SIG-M5 (cell line): Measurements from ENCODE around the gene LENG1.
"Not testable (repeated sequence)": the region's sequence is repeated elsewhere in the genome, so short reads cannot be mapped to it uniquely, and the experiment has no call there.

ENCODE experiments used
- DNase-seq: peaks from one replicate; lab custom pipeline; 2025; lab: John Stamatoyannopoulos, UW

Gene LENG1

DNA sequence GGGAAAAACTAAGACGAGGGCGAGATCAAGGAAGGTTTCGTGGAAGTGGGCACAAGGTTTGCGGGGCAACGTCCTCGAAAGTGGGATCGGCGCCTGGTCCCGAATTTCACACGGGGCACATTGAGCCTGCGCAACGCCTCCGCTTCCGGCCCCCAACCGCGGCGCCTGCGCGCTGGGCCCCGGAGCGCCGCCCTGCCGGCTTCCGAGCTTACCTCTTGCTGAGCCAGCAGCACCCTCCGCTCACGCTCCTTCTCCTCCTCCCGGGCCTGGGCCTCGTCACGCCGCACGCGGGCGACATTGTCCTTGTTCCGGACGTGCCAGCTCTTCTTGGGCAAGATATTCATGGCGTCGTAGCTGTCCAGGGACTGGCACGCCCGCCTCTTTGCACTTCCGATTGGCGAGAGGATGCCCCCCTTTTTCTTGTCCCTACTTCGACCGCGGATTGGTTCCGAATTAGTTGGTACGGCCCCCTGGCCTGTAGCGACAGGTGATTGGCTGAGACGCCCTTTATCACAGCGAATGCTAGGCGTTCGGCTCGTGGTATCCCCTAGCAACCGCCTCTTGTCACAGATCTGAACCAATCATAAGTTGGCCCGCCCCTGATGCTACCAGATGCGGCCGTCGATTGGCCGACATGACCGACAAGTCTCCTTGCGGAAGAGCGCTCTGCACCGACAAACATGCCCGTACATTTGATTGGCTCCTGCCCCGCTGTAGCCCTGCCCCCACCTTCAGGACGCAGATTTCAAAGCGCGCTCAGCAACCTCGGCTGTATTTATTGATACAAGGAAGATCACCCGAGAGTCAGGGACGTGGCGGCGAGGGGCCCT, at the start of gene LENG1:
TSS of gene LENG1 (minus strand) at position 370 of the 830 bp plus-strand sequence. CDS start at position 344, 26 bp downstream.
- peak; percentile 99 for DNase-seq

- DNase-seq = no peak
Measured at GRCh38 chr19:54208784-54209057, 49.2 kb upstream of the LENG1 start.

DNA sequence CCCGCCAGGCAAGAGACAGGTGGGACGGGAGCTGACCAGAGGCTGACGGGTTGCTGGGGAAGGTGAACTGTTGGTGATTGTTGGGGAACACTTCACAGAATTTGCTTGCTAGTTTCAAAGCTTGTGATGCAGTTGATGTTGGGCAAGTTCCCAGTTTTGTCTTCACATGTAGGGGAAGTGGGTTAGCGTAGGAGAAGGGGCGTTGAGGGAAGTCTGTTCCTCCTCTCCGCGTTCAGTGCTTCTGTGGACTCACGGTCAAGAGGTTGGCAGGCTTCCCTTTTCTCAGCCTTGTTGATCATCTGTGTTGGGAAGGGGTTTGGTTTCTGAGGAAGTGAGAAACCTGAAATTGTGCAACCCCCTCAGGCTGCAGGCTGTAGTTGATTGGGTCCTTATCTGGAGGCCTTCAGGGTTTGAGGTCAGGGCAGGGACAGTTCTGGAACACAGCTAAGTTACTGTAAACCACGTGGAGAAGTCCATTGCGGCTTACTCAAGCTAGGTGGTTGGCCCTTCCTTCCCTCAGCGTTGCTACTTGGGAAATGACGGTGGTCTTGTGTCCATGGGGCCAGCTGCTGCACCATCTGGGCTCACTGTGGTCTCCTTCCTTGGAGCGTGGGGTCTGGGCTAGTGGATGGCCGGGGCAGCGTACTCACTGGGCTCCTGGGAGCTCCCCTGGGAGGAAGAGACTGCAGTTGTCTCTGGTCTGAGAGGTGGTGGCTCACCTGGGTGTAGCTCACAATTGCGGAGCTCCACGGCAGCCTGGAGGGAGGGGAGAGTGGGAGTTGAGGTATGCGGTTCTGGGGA, 48.7 kb upstream of the LENG1 start:
- DNase-seq = peak; percentile 99

GRCh38 chr19:54207676-54207982, 48.1 kb upstream of the LENG1 start:
- no peak for DNase-seq

- not testable (repeated sequence) for DNase-seq
Measured at GRCh38 chr19:54207193-54207592, 47.7 kb upstream of the LENG1 start.

DNA sequence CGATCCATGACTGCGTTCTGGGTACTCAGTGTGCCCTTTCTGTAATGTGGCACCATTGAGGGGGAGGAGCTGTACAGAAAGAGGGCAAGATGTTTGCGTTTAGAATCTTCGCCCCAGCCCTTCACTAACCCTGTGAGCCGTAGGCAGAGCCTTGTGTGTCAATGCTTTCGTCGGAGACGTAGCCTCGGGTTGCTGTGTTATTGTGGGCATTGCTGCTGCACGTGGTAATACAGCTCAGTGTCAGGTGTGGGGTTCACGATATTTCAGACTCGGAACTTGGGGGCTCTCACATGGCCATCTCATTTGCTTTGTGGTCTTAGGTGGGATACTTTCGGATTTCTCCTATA, 47.3 kb upstream of the LENG1 start:
- DNase-seq = no peak

GRCh38 chr19:54206030-54206830, 46.7 kb upstream of the LENG1 start:
- DNase-seq = no peak

DNA sequence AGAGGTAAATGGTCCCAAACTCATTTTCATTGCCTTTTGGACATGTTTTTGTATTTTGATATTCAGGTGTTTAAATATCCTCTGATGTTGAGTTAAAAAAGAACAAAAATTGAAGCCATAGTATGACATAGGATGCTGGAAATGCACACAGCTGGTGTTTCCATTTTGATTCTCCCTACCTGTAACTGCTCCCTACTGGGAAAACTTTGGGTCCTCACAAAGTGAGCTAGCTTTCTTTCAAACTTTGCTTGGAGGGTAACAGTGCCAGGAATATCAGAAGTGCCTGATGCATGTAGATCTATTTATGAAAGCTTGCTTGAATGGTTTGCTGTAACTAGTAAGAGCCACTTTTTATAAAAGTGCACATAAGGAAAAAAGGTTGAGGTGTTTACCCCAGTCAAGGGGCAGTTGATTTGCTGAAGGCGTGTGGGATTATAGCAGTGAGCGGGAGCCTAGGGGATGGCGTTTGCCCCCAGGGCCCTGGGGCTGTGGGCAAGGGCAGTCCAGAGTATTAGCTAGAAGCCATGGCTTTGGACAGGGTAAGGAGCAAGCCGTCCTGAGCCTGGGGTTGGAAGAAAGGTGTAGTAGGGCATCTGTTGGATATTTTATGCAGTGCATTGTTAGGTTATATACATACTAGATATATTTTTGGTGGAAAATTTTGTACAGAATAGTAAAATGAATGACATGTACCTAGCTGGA, 45.4 kb upstream of the LENG1 start:
- DNase-seq = no peak

GRCh38 chr19:54203151-54203611, 43.7 kb upstream of the LENG1 start:
- DNase-seq = no peak

GRCh38 chr19:54201980-54202379, 42.5 kb upstream of the LENG1 start:
- DNase-seq = no peak

DNA sequence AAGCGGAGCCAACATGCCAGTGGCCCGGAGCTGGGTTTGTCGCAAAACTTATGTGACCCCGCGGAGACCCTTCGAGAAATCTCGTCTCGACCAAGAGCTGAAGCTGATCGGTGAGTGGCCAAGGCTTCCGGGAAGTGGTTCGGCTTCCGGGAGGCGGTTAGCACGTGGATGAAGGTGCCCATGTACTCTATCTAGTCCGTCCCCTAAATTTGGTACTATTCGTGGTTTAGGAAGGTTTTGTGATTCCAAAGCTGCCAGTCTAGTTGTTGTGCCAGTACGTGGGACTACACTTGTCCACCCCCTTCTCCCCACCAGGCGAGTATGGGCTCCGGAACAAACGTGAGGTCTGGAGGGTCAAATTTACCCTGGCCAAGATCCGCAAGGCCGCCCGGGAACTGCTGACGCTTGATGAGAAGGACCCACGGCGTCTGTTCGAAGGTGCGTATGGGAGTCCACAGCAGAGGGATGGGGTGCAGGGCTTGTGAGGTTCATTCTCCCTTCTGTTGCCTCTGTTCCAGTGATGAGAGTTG, 41.7 kb upstream of the LENG1 start:
- DNase-seq = no peak

DNA sequence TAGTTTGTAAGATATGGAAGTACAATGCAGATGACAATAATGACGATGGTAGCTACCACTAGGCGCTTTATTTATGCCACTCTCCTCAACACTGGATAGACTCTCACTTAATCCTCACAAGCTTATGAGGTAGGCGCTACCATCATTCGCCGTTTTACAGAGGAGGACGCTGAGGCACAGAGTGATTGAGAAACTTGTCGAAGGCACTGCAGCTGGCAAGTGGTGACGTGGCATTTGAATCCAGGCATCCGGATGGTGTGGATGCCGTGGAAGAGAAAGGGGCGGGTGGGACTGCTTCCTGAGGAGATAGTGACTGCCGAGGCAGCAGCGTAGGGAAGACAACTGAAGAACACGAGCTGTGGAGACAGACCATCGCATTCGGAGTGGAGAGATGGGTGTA, 39.9 kb upstream of the LENG1 start:
- DNase-seq = no peak

GRCh38 chr19:54197121-54197520, 37.6 kb upstream of the LENG1 start:
- no peak for DNase-seq

- DNase-seq = no peak
Measured at GRCh38 chr19:54196536-54196935, 37.0 kb upstream of the LENG1 start.

DNA sequence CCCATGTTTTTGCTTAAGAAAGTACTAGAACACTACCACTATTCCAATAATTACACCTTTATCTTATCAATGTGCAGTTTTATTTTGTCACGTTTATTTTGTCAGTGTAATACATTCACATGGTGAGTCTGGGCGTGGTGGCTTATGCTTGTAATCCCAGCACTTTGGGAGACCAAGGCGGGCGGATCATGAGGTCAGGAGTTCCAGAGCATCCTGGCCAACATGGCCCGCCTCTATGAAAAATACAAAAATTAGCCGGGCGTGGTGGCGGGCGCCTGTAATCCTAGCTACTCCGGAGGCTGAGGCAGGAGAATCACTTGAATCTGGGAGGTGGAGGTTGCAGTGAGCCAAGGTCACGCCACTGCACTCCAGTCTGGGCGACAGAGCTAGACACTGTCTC, 34.9 kb upstream of the LENG1 start:
- DNase-seq = not testable (repeated sequence)

GRCh38 chr19:54193011-54193410, 33.5 kb upstream of the LENG1 start:
- no peak for DNase-seq

- no peak for DNase-seq
Measured at GRCh38 chr19:54191811-54192453, 32.4 kb upstream of the LENG1 start.

DNA sequence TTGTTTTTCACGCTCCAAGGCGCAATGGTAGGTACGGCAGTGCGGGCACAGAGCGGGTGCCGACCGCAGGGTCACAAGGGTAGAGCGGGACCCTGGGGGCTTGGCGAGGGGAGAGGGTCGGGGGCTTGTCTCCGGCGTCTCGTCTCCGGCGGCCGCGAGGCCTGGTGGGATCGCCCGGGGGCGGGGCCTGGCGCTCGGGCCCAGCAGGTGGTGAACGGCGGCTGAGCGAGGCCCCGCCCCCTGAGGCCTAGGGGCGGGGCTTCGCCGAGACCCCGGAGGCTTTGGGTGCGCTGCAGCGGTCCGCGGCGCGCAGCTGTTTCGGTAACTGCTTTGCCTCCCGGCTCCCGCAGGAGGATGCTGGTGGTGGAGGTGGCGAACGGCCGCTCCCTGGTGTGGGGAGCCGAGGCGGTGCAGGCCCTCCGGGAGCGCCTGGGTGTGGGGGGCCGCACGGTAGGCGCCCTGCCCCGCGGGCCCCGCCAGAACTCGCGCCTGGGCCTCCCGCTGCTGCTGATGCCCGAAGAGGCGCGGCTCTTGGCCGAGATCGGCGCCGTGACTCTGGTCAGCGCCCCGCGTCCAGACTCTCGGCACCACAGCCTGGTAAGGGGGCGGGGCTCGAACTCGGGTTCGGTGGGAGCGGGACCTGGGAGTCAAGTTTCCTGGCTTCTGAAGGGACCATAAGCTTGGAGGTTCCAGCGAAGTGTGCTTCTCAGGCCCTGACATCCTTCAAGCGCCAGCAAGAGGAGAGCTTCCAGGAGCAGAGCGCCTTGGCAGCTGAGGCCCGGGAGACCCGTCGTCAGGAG, 31.7 kb upstream of the LENG1 start, which contains the start of gene TSEN34:
TSS of gene TSEN34 (plus strand) at position 298 of the 800 bp plus-strand sequence. CDS start at position 355, 57 bp downstream.
- DNase-seq = no peak

GRCh38 chr19:54190503-54191010, 31.0 kb upstream of the LENG1 start:
- DNase-seq = peak; percentile 87
